NB4 (cell line): ENCODE measurements around the gene CDADC1.

ENCODE experiments used
- POLR2A ChIP-seq: IDR thresholded peaks from 2 replicates; pipeline ENCODE4 v1.6.1; 2011; ENCODE audit warnings: mild to moderate bottlenecking; ENCODE audit not compliant: insufficient read length; ENCODE audit errors: extremely low read depth
- TF ChIP-seq, protein P1 (sequence below): IDR thresholded peaks from one replicate; pipeline ENCODE4 v1.5.1; 2012; ENCODE audit warnings: low read depth, low read length

GRCh38 chr13:49210669-49211068, 37.1 kb upstream of the CDADC1 start:
- TF ChIP-seq, protein P1, sequence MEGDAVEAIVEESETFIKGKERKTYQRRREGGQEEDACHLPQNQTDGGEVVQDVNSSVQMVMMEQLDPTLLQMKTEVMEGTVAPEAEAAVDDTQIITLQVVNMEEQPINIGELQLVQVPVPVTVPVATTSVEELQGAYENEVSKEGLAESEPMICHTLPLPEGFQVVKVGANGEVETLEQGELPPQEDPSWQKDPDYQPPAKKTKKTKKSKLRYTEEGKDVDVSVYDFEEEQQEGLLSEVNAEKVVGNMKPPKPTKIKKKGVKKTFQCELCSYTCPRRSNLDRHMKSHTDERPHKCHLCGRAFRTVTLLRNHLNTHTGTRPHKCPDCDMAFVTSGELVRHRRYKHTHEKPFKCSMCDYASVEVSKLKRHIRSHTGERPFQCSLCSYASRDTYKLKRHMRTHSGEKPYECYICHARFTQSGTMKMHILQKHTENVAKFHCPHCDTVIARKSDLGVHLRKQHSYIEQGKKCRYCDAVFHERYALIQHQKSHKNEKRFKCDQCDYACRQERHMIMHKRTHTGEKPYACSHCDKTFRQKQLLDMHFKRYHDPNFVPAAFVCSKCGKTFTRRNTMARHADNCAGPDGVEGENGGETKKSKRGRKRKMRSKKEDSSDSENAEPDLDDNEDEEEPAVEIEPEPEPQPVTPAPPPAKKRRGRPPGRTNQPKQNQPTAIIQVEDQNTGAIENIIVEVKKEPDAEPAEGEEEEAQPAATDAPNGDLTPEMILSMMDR, result no peak
- TF ChIP-seq POLR2A, result no peak
